GM20000 (cell line): ENCODE data around the gene FEM1A.
"Not testable (repeated sequence)": the region's sequence is repeated elsewhere in the genome, so short reads cannot be mapped to it uniquely, and the experiment has no call there.

Experiments used
- DNase-seq: peaks from one replicate; pipeline ENCODE4 v3.0.0; 2012; ENCODE audit warnings: low spot score
- CTCF ChIP-seq: IDR thresholded peaks from 2 replicates; pipeline ENCODE4 v1.5.1; 2012; ENCODE audit warnings: mild to moderate bottlenecking, control low read depth; ENCODE audit errors: extremely low read depth, missing control alignments

FEM1A gene

GRCh38 chr19:4795400-4795799, 3.9 kb downstream of the FEM1A start:
- TF ChIP-seq CTCF, result no peak
- no peak for DNase-seq

- DNase-seq, result no peak
- no peak for TF ChIP-seq CTCF
Observed at GRCh38 chr19:4800591-4801081, 9.1 kb downstream of the FEM1A start.

GRCh38 chr19:4801085-4801619, 9.6 kb downstream of the FEM1A start:
- no peak for TF ChIP-seq CTCF

GRCh38 chr19:4802711-4803110, 11.2 kb downstream of the FEM1A start:
- TF ChIP-seq CTCF, result no peak

More at GRCh38 chr19:4801085-4801619, 9.6 kb downstream of the FEM1A start:
- no peak for DNase-seq

GRCh38 chr19:4803736-4804695, 12.5 kb downstream of the FEM1A start:
- peak; percentile 81 for DNase-seq
- TF ChIP-seq CTCF, result peak; percentile 91

More at GRCh38 chr19:4802711-4803110, 11.2 kb downstream of the FEM1A start:
- DNase-seq, result no peak

GRCh38 chr19:4805140-4805539, 13.6 kb downstream of the FEM1A start:
- DNase-seq, result not testable (repeated sequence)

GRCh38 chr19:4806384-4806783, 14.8 kb downstream of the FEM1A start:
- TF ChIP-seq CTCF, result no peak
- DNase-seq, result no peak

- no peak for DNase-seq
- TF ChIP-seq CTCF, result no peak
Observed at GRCh38 chr19:4807188-4807587, 15.7 kb downstream of the FEM1A start.
